Measurements from ENCODE around the gene ACTA2.

Gene ACTA2

DNA sequence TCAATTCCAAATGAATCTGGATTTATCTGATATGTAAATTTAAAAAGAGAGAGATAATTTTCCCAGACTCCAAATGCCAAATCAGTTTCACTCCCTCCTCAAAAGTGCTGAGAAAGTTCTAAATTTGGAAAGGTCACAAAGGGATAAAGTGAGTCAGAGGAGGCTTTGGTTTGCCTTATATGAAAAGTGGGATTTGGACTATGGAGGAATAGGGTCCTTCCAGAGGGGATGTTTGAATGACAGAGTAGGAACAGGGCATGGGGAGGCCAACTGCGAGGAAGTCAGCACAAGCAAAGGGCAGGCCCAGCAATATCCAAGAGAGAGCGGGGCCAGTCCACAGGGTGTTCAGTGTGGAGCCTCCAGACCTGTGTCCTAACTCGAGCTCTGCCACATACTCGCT lies 28.2 kb upstream of the ACTA2 start:
- no peak for DNase-seq

DNA sequence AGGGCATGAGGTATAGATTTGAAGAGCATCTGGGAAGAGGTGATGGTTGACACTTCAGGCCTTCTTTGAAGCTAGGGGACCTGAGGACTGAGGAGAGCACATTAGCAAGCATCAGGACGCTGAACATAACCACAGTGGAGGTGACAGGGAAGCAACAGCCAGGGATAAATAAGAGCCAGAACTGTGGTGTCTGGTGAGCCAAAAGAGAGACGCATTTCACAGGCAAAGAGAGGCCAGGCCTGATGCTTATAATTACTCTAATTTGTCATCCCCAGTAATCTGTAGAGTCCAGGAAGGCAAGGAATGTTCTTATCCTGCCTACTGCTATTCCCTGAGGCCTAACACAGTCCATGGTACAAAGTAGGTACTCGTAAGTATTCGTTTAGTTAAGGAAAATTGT lies 27.7 kb upstream of the ACTA2 start:
- no peak for DNase-seq

DNA sequence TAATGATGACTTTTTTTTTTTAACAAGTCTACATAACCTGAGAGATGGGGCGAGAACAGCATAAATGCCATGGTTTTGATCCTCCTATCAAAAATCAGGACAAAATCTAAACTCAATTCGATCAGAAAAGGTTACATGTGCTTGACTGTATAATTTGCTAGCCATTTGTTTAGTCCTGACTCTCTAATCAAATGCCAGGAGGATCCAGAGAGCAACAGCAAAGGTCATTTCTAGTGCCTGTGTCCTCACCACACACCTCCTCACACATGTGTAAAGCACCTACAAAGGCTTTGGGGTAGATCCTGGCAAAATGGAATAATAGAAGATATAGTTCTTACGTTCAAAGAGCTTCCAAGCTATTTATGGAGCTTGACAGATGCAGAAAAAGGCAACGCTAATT lies 27.0 kb upstream of the ACTA2 start:
- no peak for DNase-seq

DNA sequence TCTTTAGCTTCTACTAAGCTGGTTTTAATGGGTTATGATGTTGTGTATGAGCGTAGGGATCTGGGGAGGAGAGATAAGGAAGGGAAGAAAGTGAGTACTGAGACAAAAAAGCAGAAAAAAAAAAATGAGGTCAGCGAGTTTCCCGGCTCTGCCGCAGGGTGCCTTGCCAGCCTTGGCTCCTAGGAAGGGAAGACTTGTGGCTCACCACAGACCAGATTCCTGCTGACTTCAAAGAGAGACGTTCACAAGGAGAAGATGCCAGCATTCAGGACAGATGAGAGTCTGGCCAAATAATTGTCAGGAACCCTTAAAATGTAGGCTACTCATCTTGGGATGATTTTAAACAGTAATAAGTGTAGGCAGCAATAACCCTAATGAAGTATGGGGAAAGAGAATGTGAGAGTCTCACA lies 26.6 kb upstream of the ACTA2 start:
- no peak for DNase-seq

DNA sequence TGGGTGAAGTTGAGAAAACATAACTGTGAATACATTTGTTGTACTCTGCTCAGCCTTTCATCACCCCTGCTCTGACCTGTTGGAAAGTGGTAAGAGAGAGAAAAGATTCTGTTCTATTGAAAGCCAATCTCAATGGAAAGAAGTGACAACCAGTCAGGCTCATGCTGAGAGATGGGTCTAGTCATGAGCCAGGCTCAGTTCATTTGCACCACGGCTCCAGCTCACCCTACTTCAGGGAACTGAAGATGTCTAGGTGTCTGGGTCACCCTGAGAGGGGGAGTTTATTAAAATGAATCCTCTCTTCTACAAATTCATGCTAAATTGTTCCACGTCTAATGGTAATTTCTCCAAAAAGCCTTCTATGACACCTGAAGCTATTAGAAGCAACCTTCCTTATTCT lies 25.9 kb upstream of the ACTA2 start:
- DNase-seq, result no peak

DNA sequence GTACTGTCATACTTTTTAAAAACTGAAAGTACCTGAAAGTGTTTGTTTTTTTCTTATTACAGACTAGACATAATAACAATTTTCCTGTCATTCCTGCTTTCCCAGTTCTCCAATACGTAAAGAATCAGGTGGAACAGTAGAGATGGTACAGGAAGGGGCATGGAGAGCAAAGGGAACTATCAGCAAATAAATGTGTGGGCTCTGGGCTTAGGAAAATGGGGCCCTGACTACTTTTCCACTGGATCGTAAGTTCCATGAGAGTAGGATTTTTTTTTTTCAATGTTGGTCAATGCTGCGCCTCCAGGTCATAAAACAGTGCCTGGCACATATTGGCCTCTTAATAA lies 22.8 kb upstream of the ACTA2 start:
- DNase-seq, result no peak

DNA sequence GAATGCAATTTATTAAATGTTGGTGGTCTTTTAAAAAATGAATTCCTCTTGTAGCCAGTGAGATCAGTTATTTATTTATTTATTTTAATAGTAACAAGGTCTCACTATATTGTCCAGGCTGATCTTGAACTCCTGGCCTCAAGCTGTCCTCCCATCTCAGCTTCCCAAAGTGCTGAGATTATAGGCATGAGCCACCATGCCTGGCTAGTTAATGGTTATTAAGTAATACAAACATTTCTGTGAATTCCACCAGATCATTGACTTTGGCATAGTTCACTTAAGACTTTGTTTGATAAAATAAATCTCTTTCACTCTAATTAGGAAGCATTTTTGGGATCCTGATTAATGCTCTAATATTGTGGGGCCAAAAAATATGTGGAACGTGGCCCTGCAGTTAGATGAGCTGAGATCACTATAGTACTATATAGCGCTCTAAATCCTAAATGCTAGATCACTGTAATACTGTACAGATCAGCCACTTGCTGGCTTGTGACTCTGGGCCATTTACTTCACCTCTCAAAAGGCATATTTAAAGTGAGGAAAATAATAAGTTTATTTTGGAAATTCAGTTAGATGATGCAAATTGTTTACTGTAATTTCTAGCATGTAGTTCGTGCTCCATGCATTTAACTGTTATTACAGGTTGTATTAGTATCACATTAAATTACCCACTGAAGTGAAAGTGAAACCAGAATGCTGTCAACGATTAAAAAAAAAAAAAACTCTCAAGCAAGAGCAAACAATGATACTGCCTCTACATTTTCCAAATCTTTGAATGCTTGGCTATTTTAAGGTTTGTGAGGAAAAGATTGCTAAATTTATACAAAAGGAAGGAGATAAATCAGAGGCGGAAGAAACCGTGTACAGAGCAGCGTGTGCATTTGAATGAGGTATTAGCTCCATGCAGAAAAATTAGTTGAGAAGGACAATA lies 22.1 kb upstream of the ACTA2 start:
- DNase-seq, result no peak

DNA sequence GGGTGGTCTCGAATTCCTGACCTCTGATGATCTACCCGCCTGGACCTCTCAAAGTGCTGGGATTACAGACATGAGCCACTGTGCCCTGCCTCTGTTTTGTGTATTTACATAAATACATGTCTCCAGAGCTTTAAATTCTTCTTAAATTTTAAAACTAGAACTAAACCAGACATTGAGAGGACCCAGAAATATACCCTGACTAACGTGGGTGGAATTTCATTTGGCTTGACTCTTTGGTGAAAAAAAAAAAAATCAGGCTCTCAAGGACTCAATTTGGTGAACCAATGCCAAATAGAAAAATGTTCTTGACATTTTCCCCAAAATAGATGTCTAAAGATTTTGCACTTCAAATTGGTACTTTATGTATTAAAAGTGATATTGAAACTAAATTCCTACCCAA lies 21.4 kb upstream of the ACTA2 start:
- no peak for DNase-seq

DNA sequence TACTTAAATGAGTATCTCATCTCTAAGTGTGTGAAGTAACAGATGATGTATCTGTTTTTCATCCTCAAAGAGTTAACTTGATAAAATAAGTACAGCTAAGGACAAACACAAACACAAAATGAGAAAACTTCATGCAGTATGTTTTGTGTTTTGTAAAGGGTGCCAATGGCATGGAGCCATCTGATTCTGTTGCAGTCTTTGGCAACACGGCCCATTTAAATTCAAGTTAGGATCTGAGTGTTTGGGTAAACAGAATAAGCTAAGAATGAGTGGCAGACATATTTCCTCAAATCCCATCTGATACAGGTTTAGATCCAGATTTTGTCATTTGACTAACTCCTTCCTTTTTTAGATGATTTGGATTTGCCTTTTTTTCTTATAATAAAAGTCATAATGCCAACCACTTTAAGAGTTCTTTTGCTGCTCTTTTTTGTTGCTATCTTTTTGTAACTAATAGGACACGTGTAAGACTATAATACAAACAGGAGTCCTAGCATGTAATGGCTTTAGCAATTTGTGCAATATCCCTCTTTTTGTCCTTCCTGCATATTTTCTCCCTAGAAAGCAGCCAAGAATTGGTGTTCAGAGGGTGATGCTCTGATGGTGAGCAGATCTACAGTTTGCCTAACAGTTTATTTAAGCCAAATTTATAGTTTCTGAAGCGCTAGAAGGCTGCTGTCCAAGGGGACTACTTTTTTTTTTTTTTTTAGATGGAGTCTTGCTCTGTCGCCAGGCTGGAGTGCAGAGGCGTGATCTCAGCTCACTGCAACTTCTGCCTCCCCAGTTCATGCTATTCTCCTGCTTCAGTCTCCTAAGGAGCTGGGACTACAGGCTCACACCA lies 18.9 kb upstream of the ACTA2 start:
- DNase-seq, result no peak

DNA sequence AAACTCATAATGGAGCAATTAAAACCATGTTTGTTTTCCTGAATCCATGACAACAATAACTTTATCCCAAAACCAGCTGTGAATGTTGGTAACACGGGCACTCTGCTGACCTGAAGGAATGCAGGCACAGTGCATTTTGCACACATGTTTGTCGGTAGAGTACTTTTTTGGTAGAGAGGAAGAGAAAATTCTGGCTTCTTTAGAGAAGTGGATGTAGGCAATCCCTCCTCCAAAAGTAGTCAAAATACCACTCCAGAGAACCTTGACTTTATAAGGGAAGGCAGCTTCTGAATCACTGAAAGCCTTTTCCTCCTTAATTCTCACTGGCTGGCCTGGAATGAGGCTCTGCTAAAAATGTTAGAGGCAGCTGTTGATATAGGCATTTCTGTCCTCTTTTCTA lies 15.8 kb upstream of the ACTA2 start:
- no peak for DNase-seq

DNA sequence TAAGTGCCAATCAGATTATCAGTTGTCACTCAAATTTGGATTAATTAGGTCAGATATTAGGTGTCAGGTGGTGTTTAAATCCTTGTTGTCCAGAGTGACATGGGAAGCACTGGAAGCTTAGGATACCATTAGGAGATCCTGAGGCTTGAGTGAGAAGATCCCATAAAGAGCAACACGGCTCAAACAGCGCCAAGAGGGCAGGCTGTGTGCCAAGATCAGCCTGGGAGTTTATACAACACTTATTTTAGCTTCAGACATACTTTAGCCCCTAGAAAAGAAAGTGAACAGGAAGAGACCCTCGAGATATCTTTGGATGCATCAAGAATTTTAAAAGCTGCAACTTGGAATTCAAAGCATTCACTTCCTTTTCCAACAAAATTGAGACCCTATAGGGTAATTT lies 14.2 kb upstream of the ACTA2 start:
- DNase-seq, result no peak

DNA sequence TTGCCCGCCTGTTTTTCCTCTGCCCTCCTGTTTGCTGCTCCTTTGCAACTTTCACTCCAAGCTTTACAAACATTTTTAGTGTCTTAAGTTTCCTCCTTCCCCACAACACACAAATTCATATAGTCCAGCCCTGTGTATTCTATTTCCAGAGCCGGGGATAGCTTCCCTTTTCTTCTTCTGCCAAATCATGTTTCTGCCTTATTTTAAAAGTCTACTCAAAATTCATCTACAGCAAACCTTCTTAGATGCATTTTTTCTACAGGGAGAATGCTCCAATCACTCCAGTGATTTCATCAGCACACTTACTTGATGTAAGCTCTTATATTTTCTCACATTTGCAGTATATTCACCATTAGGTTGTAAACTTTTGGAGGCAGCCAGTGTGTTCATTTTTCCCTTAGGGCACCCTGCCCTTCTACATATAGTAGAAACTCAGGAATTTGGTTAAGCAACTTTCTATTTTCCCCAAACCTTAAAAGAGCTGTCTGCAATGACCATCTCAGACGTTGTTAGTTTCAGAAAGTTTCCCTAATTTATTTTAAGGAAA lies 12.4 kb upstream of the ACTA2 start:
- no peak for DNase-seq

DNA sequence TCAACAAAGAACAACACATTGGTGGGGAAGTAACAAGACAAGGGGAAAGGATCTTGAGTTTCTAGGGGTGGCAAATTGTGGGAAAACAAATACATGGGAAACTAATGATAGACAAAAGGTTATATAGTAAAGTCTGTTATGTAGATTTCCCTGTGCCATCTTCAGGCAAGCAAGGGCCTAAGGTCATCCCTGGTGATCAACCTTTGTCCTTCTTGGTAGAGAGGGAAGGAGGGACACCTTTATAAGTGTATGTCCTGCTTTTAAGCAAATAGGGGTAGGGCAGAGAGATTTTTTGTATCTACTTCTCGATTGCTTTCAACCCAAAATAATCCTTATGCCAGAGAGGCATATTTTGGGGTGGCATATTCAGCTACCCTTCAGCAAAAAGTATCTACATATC lies 11.8 kb upstream of the ACTA2 start:
- no peak for DNase-seq

DNA sequence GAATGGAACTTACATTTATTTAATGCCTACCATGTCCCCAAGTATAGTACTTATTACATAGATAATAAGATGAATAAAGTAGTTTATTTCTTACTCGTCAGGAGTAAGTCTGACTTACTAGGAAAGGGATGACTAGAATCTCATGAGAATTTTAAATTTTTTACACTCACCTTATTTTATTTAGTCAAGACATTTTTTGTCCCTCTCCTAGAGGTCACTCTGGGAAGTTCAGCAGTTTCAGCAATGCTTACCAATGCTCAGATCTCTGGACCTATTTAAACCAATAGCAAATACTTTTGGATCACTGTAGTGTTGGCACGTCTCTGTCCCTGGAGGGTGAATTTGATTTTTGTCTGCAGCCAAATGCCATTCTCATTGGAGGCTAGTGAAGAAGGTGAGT lies 10.7 kb upstream of the ACTA2 start:
- DNase-seq, result no peak

DNA sequence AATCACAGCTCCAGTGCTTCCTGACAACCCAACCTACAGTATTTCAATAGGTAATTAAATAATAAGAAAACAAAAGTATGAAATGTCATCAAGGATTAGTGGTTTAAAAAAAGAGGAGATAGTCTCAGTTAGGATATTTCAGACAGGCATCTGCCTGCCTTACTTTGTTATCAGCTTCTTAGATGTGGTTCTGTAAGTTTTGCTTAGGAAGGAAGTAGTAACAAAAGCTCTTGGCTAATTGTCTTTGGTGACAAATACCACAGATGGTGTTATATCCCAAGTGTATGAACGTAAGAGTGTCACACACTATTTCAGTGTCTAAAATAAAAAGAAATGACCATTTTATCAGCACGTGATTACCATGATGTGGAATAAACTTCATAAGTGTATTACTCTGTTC lies 9.8 kb upstream of the ACTA2 start:
- DNase-seq, result no peak

DNA sequence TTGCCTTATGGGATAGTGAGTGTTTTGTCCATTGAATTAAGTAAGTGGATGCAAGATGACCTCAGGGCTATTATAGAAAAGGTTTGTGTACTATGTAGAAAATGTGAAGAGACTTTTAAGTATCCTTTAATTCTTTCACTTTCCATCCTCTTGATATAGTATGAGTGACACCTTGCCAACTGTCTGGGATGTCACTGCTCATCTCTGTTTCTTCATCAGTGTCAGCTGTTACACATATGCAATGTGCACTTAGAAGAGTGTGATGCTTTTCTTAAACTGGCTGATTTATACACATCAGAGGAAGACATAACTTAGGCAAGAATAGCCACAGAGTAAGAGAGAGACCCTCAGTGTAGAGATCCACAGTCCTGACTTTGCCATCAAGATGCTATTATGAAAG lies 8.7 kb upstream of the ACTA2 start:
- DNase-seq, result no peak

DNA sequence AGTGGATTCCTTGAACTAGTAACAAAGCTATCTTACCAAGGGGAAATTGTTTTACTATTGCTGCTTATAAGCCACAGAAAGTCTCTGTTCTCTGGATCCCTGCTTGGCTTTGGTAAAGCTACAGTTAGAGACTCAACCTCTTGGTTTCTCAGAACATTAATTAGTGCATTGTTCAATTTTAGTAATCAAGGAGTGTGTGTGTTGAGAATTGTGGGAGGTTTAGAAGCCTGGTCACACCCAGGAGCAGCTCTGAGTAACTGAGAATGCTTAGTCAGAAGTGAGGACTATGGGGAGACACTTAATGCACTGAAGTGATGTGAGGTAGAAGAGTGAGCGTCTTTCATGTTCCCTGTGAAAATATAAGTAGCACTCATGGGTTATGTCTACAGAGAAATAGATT lies 8.2 kb upstream of the ACTA2 start:
- no peak for DNase-seq

DNA sequence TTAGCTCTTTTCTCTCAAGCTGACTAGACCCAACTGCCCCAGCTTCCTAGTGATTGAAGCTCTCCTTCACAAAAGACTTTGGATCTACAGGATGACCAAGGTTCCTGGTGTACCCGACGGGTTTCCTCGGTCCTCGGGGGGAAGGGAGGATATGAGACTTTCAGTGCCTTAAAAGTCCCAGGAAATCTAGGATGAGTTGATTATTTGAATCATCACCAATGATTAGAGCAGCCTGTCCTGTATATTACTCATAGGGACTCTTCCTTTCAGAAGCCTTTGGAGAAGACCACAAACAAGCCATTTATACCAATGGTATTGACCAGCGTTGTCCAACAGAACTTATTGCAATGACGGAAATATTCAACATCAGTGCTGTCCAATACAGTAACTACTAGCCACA lies 6.1 kb upstream of the ACTA2 start:
- DNase-seq, result no peak

DNA sequence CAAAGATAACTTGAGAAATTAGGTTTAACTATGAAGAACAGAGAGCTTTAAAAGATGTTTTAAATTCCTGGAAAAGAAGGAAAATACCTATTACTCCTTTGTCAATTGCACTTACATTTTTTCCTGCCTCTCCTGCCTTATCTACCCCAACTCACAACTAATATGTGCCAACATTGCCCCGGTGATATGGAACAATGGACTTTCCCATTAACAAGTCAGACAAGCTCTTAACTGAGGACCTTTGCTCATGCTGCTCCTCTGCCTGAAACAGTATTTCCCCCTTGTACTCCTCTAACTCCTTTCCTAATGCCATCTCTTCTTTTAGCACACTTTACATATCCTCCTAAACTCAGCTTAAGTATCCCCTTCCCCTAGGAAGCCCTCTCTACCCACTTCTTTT lies 4.8 kb upstream of the ACTA2 start:
- DNase-seq, result no peak

DNA sequence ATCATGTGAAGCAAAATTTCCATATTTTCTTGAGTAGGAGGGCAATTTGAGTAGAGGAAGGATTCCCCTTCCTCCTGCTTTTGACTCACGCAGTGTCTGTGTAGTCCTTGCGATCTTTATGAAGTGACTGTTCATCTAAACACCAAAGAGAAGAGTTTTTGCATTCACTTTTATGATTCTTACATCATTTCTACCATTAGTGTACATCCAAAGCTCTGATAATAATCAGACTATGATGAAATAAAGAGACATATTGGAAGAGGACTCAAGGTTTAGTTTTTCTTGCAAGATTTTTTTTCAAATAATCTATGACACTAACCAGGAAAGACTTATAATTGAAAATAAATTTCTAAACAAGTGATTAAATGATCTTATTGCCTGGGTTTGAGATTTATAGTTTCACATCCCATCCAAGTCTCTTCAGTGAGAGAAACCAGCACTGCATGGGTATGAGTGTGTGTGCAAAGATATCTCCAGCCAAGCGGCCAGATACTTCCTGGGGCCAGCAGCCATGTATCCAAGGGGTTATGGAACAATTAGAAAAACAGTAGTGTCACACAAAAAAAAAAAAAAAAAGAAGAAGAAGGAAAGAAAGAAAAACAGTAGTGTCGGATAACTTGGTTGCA lies 2.0 kb upstream of the ACTA2 start:
- no peak for DNase-seq

DNA sequence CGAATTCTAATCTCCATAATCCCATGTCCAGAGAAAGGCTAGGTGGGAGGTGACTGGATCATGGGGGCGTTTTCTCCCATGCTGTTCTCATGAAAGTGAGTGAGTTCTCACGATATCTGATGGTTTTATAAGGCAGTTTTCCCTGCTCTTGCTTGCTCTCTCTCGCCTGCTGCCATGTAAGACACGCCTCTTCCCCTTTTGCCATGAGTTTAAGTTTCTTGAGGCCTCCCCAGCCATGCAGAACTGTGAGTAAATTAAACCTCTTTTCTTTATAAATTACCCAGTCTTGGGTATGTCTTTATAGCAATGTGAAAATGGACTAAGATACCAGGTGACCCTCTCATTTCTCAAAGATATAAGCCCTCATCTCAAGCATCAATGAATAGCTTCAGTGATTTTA lies 1.1 kb upstream of the ACTA2 start:
- DNase-seq, result no peak

DNA sequence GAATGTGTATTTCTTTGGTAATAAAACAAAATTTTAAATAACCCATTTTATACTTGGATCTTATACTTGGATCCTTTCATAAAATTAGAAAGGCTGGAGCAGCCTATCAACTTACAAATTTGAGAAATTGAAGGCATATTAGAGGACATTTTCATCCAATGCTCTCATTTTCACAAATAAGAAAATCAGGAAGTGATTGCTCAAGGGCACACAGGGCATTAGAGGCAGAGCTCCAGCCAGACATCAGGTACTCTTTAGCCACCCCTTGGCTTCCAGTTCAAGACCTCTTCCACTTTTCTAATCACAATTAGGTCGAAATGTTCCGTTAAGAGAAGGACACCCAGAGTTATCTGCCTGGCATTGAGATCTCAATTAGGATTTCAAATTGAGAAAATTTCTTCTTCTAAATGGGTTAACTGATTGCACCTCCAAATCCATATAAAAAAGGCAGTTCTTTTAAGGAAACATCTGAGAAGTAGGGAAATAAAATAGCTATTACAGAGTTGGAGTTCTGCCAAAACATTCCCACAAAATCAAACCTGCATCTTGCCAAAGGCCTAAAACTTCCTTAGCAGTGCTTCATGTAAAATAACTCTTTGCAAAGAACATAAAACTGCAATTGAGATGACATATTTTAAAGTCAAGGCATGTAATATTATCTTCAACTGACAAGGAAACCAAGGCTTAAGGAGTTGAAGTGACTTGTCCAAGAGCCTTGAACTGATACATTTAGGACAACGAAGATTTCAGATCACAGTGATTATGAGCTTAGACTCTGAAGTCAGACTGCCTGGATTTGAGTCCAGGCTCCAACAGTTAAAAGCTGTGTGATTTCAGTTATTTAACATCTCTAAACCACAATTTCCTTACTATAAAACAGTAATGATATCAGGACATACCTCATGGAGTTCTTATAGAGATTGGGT lies 2.4 kb downstream of the ACTA2 start:
- no peak for DNase-seq

DNA sequence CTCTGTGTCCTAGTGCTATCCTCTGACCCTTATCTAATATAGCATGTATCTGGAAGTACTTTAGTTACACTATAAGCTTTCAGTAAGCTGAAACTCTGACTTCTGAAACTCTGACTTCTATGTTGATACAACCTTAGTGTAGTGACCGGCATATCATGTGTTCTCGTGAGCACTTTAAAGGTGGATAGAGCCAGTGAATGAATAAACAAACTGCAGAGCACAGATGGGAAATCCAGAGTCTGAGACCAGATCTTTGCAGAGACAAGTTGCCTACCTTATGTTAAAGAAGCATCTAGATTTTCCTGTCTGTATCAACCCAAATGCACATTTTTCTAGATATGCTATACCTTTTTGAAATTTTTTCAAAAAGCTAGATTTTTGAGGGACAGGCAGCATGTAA lies 3.5 kb downstream of the ACTA2 start:
- DNase-seq, result no peak
